Panc1 (cell line): ENCODE results near the gene SPATA32.

Experiments
- CTCF ChIP-seq: fragments of 450-650 bp; IDR thresholded peaks from 2 replicates; pipeline ENCODE4 v1.5.1; 2017; ENCODE audit warnings: mild to moderate bottlenecking
- POLR2AphosphoS5 ChIP-seq: IDR thresholded peaks from 2 replicates; pipeline ENCODE4 v1.6.1; 2012; ENCODE audit warnings: mild to moderate bottlenecking, low read depth, low read length, moderate library complexity

- no peak for TF ChIP-seq CTCF
- no peak; the same call in 1 of the 2 replicates for TF ChIP-seq POLR2AphosphoS5
Measured at GRCh38 chr17:45262516-45263476, 902 bp upstream of the SPATA32 start.
